Stimulated activated CD8-positive, alpha-beta memory T cell treated with anti-CD3 and anti-CD28 coated beads, Interleukin-4, amount 100 ng/mL, for 48 hours (primary cell): ENCODE results near the gene CELA2A.
"Not testable (repeated sequence)": the region's sequence is repeated elsewhere in the genome, so short reads cannot be mapped to it uniquely, and the experiment has no call there.

Experiments
- DNase-seq: peaks from one replicate; pipeline ENCODE4 v3.0.0-alpha.2; 2020

CELA2A gene

DNA sequence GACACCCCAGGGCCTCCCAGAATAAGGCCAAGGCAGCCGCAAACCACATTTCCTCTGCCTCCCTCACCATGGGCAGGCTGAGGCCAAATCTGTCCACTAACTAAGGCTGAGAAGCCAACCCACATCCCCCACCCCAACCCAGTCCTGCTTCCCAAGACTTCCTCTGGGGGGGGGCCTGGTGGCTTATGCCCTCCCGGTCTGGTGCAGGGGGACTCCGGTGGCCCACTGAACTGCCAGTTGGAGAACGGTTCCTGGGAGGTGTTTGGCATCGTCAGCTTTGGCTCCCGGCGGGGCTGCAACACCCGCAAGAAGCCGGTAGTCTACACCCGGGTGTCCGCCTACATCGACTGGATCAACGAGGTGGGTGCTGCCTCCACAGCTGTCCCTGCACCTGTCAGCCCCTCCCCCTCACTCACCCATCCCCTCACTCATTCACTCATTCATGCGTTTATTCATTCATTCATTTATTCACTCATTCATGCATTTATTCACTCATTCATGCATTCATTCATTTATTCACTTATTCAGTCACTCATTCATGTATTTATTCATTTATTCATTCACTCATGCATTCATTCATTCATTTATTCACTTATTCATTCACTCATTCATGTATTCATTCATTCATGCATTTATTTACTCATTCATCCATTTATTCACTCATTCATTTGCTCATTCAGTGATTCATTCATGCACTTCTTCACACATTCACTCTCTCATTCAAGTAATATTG is 11.0 kb upstream of the CELA2A start:
- DNase-seq, result no peak

GRCh38 chr1:15446212-15446611 is 10.3 kb upstream of the CELA2A start:
- no peak for DNase-seq

DNA sequence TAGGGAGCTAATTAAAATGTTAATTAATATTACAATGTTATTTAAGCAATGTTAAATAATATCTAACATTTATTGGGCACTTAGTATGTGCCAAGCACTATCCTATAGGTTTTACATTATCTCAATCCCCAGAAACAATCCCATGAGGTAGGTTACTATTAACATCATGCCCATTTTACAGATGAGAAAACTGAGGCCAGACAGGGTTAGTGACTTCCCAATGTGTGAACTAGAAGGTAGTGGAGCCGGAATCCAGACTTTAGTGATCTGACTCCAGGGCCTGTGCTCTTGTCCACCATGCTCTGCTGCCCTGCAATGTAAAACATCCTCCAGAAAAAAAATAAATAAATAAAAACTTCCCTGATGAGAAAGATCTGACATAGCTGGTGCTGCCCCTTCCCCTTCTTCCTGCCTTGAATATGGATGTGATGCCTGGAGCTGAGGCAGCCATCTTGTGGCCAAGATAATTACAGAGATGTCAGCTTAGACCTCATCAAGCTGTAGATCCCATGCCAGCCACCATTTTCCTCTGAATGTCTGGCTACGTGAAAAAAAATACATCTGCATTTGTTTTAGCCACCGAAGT is 7.6 kb upstream of the CELA2A start:
- no peak for DNase-seq

DNA sequence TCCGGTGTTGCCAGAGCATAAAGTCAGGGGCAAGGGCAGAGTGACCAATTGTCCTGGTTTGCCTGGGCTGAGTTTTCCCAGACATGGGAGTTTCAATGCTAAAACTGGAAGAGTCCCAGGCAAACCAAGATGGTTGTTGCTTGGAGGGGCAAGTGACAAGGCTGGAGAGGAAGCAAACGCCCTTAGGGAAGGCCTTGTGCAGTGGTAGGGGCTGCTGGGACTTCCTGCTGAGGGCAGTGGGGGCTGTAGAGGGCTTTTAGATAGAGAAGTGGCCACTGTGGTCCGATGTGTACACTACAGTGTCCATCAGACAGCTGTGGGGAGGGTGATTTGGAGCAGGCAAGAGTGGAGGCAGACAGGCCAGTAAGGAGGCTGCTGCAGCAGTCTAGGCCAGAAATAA is 7.0 kb upstream of the CELA2A start:
- DNase-seq, result no peak

- DNase-seq, result no peak
Observed at GRCh38 chr1:15451014-15451722, 5.4 kb upstream of the CELA2A start.

DNA sequence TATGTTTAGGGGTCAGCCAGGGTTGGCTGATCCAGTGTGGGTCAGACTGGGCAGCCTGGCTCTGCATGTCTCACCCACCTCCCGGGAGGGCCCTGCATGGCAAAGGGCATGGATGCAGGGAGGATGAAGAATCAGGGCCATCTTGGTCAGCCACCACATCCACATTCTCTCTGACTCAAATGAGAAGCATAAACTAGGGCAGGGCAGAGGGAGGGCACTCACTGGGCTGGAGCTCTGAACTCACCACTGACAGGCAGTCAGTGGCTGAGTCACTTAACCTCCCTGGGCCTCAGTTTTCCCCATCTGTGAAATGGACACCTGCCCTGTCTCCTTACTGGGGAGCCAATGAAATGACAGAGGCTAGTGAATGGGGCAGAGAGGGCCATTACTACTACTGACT is 4.3 kb upstream of the CELA2A start:
- DNase-seq, result no peak

- DNase-seq, result no peak
Observed at GRCh38 chr1:15452866-15453571, 3.5 kb upstream of the CELA2A start.

DNA sequence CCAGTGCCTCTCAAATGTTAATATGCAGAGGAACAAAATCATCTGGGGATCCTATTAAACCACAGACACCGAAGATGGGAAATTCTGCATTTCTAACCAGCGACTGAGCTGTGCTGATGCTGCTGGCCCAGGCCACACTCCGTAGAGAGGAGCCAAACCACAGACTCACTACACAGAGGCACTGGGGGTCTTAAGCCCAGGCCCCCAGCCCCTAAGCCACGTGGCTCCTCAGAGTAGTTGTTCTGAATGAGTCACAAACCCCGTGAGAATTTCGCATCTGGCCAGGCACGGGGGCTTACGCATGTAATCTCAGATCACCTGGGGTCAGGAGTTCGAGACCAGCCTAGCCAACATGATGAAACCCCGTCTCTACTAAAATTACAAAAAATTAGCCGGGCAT is 2.8 kb upstream of the CELA2A start:
- no peak for DNase-seq

DNA sequence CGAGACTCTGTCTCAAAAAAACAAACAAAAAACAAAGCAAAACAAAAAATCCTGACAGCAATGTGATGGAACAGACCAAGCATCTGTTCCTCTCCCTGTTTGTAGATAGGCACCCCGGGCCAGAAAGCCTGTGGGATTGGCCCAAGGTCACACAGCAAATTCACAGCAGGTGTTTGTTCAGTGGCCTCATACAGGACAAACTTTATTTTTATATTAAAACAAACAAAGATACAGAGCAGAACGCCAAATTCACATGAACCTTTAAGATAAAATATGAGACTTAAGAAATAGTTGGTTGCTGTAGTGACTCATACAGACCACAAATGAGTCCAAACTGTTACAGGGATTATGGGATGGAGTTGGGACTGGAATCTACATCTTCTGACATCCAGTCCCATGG is 2.3 kb upstream of the CELA2A start:
- DNase-seq, result no peak

- DNase-seq, result no peak
Observed at GRCh38 chr1:15455522-15455921, 1.0 kb upstream of the CELA2A start.

- no peak for DNase-seq
Observed at GRCh38 chr1:15457585-15457984, 1.1 kb downstream of the CELA2A start.

DNA sequence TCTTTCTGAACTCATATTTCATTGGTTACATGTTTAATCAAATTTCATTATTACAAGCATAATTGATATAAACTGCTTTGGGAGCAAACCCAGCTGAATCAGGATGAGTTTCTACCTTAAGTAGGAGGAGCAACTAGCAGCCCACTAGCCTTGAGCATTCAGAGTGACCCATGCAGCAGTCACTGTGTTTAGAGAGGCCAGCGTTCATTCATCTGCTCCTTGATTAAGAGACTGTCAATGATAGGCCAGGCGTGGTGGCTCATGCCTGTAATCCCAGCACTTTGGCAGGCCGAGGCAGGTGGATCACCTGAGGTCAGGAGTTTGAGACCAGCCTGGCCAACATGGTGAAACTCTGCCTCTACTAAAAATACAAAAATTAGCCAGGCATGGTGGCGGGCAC is 1.9 kb downstream of the CELA2A start:
- DNase-seq, result not testable (repeated sequence)

DNA sequence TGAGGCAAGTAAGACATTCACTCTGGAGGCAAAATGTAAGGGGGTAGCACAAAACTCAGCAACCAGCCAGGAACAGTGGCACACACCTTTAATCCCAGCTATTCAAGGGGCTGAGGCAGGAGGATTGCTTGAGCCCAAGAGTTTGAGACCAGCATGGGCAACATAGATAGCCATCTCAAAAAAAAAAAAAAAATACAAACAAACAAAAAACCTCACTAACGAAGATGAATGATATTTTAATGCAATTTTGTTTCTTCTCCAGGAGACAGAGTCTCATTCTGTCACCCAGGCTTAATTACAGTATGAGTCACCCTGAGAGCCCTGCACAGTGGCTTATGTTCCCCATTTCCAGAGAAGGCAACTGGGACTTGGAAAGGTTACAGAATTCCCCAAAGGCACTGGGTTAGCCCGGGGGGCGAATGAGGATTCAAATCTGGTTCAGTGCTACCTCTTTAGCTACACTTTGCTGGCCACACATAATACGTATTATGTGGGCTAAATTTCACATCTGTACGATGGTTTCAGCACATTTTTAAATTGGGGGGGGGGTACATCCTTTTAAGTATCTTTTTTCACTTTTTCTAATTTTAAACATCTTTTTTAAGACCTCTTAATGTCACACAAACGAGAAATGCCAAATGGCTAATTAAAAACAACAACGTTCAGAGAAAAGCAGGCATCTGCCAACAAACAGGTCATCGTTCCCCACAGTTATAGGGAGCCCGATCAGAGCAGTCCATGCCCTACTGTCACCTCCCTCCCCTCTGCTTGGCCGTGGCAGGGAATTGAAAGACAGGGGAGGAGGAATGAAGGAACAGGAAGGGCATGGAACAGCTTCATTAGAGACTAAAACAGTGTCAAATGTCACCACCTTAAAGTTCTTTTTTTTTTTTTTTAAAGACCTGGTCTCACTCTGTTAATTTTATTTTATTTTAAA is 3.5 kb downstream of the CELA2A start:
- no peak for DNase-seq

DNA sequence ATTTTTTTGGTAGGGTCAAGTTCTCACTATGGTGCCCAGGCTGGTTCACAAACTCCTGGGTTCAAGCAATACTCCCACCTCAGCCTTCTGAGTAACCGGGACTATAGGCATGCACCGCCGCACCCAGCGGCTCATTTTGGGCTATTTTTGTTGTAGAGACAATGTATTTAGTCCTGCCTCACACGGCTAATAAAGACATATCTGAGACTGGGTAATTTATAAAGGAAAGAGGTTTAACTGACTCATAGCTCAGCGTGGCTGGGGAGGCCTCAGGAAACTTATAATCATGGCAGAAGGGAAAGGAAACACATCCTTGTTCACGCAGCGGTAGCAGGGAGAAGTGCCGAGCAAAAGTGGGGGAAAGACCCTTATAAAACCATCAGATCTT is 4.2 kb downstream of the CELA2A start:
- no peak for DNase-seq

GRCh38 chr1:15463064-15463800 is 6.7 kb downstream of the CELA2A start:
- not testable (repeated sequence) for DNase-seq

GRCh38 chr1:15463926-15464322 is 7.4 kb downstream of the CELA2A start:
- not testable (repeated sequence) for DNase-seq

- no peak for DNase-seq
Observed at GRCh38 chr1:15465674-15466073, 9.1 kb downstream of the CELA2A start.

- not testable (repeated sequence) for DNase-seq
Observed at GRCh38 chr1:15466955-15467625, 10.6 kb downstream of the CELA2A start.

GRCh38 chr1:15468145-15468544 is 11.6 kb downstream of the CELA2A start:
- DNase-seq, result no peak

- DNase-seq, result no peak
Observed at GRCh38 chr1:15469361-15469760, 12.8 kb downstream of the CELA2A start.

- not testable (repeated sequence) for DNase-seq
Observed at GRCh38 chr1:15469821-15470448, 13.4 kb downstream of the CELA2A start.
